Astrocyte (in vitro differentiated cells and primary cell): ENCODE data around the gene ZNF678.

ENCODE experiments used
- CTCF ChIP-seq: IDR thresholded peaks from 2 replicates; pipeline ENCODE4 v1.5.1; 2011; ENCODE audit warnings: low read depth, mild to moderate bottlenecking, inconsistent platforms, low read length, moderate library complexity; ENCODE audit not compliant: insufficient read depth
- EZH2 ChIP-seq: IDR thresholded peaks from 2 replicates; pipeline ENCODE4 v1.6.1; 2012; ENCODE audit warnings: mild to moderate bottlenecking, low read length, inconsistent platforms; ENCODE audit not compliant: insufficient read depth

DNA sequence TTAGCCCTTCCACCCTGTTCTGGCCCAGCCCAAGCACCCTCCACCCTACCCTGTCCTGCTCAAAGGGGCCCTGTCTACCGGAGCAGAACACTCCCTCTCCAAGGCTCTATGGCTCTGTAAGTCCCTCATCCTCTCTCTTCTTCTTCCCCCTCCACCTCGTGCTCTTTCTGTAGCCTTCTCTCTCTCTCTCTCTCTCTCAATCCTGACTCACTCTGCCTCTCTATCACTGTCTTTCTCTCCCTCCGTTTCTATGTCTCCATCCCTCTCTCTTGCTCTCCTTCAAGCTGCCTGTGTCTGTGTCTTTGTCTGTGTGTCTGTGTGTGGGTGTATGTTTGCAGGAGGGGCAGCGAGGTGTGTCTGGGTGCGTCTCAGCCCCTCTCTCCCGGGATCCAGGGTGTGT is 1.3 kb upstream of the ZNF678 start:
- TF ChIP-seq CTCF: no peak
- TF ChIP-seq EZH2: no peak
